SH-SY5Y (cell line): Measurements from ENCODE around the gene ROBO2.

Experiments
- GATA2 ChIP-seq: IDR thresholded peaks from 2 replicates; pipeline ENCODE4 v1.6.1; 2011; ENCODE audit warnings: mild to moderate bottlenecking, low read depth, low read length
- GATA3 ChIP-seq: IDR thresholded peaks from 2 replicates; pipeline ENCODE4 v1.6.1; 2011; ENCODE audit warnings: low read depth, mild to moderate bottlenecking, low read length, moderate library complexity

GRCh38 chr3:77026904-77027634 is 12.8 kb upstream of the ROBO2 start:
- TF ChIP-seq GATA2 (no peak), GATA3 (no peak)
